ENCODE measurements around the gene ABLIM2. TPM values are rescaled to one million over a fixed set of nuclear protein-coding genes. Genes with fewer than 3 reads are reported as not detected.

The ABLIM2 gene
- total RNA-seq, 2 donors from 2014 or later: 6.0 to 20.8 TPM

DNA sequence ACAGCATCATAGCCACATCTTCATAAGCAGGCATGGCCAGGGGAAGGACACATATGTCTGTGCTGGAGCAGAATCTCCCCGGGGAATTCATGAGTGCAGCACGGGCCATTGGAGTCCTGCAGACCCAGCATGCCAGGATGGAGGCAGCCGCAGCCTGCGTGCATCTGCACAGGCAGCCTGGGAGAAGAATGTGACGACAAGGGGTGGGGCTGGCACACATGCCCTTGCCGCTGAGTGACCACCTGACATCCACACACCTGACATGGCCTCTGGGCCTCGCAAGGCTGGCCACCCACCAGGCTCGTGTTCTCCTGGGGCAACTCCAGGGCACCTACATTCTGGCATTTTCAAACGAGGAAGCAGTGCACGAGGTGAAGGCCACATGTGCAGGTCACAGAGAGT lies 152.8 kb downstream of the ABLIM2 start:
- no peak for TF ChIP-seq POLR2A (IDR thresholded peaks at IDR 0.05)
- TF ChIP-seq, protein P1, sequence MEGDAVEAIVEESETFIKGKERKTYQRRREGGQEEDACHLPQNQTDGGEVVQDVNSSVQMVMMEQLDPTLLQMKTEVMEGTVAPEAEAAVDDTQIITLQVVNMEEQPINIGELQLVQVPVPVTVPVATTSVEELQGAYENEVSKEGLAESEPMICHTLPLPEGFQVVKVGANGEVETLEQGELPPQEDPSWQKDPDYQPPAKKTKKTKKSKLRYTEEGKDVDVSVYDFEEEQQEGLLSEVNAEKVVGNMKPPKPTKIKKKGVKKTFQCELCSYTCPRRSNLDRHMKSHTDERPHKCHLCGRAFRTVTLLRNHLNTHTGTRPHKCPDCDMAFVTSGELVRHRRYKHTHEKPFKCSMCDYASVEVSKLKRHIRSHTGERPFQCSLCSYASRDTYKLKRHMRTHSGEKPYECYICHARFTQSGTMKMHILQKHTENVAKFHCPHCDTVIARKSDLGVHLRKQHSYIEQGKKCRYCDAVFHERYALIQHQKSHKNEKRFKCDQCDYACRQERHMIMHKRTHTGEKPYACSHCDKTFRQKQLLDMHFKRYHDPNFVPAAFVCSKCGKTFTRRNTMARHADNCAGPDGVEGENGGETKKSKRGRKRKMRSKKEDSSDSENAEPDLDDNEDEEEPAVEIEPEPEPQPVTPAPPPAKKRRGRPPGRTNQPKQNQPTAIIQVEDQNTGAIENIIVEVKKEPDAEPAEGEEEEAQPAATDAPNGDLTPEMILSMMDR (IDR thresholded peaks at IDR 0.05): no peak
- Histone ChIP-seq H3K4me1 (no peaks in the 10 kb centered on the region), H3K4me3 (no peak overlapping the region), H3K27me3 (no peaks in the 10 kb centered on the region), H3K27ac (no peak overlapping the region), H3K9me3 (no peaks in the 10 kb centered on the region), H3K36me3 (replicated peaks in 1 of 2; ENCODE audit: insufficient read depth in 1 of 2, low read depth in 2 of 2) (no peaks in the 10 kb centered on the region)
- no peak for ATAC-seq
- WGBS, 2 donors: 57 to 71% methylated on average over 3 to 10 of the region's 10 CpGs
- intact Hi-C loops (cut with DNase I): no loop called here
- no peak for DNase-seq

GRCh38 chr4:8005033-8005808 lies 153.4 kb downstream of the ABLIM2 start:
- TF ChIP-seq, protein P1 (IDR thresholded peaks at IDR 0.05): no peak
- no peak for TF ChIP-seq POLR2A (IDR thresholded peaks at IDR 0.05)
- WGBS, 2 donors: 93% methylated on average over 35 to 36 of the region's 36 CpGs

DNA sequence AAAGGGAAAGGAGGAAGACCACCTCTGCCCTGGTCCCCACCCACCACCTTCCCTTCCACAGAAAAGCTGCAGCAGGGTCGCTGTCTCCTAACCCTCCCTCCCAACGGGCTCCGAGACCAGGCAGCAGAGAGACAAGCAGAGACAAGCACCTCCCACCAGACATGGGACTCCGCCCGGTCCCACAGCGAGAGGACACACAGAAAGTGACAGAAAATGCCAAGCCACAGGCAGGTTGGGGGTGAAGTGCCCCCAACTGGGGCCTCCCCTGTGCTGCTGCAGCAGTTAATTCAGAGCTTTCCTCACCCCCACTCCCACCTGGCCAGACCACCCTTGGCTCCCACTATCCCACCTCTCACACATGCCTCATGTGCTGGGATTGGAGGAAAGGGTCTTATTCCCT lies 154.5 kb downstream of the ABLIM2 start:
- no peak overlapping the region for H3K4me3 ChIP-seq
- no peak overlapping the region for H3K27ac ChIP-seq
- no peaks in the 10 kb centered on the region for H3K27me3 ChIP-seq
- DNase-seq (no peak), ATAC-seq (no peak)
- WGBS, 2 donors: 84 to 88% methylated on average over 5 to 6 of the region's 6 CpGs
- no peaks in the 10 kb centered on the region for H3K4me1 ChIP-seq
- no peaks in the 10 kb centered on the region for H3K9me3 ChIP-seq
- TF ChIP-seq POLR2A (IDR thresholded peaks at IDR 0.05): no peak
- TF ChIP-seq, protein P1 (IDR thresholded peaks at IDR 0.05): no peak
- H3K36me3 ChIP-seq (replicated peaks in 1 of 2; ENCODE audit: insufficient read depth in 1 of 2, low read depth in 2 of 2): no peaks in the 10 kb centered on the region
- intact Hi-C loops (cut with DNase I): no loop called here

More at GRCh38 chr4:8005033-8005808, 153.4 kb downstream of the ABLIM2 start:
- ATAC-seq (no peak), DNase-seq (no peak)
- Histone ChIP-seq H3K9me3 (no peaks in the 10 kb centered on the region), H3K4me1 (no peaks in the 10 kb centered on the region), H3K27me3 (no peaks in the 10 kb centered on the region), H3K4me3 (no peak overlapping the region), H3K27ac (no peak overlapping the region), H3K36me3 (replicated peaks in 1 of 2; ENCODE audit: insufficient read depth in 1 of 2, low read depth in 2 of 2) (no peaks in the 10 kb centered on the region)
- intact Hi-C loops (cut with DNase I): no loop called here

- WGBS, 2 donors: 89 to 95% methylated on average over 22 to 23 of the region's 23 CpGs
- no peaks in the 10 kb centered on the region for H3K4me1 ChIP-seq
- no peak overlapping the region for H3K27ac ChIP-seq
- DNase-seq: no peak
- H3K9me3 ChIP-seq: no peaks in the 10 kb centered on the region
- no peaks in the 10 kb centered on the region for H3K27me3 ChIP-seq
- TF ChIP-seq, protein P1 (IDR thresholded peaks at IDR 0.05): no peak
- no peak for TF ChIP-seq POLR2A (IDR thresholded peaks at IDR 0.05)
- no peak for ATAC-seq
- intact Hi-C loops (cut with DNase I): no loop called here
- no peak overlapping the region for H3K4me3 ChIP-seq
- H3K36me3 ChIP-seq (replicated peaks in 1 of 2; ENCODE audit: insufficient read depth in 1 of 2, low read depth in 2 of 2): no peaks in the 10 kb centered on the region
Measured at GRCh38 chr4:8002525-8003309, 155.9 kb downstream of the ABLIM2 start.

Measured in body of pancreas (tissue), 4 donors.